ENCODE results near the gene ATP10B.

- TF ChIP-seq CTCF (IDR thresholded peaks at IDR 0.05): no peak
- no peak for TF ChIP-seq RFX5 (IDR thresholded peaks at IDR 0.05; ENCODE audit: low read length)
- no peak for TF ChIP-seq RAD21 (IDR thresholded peaks at IDR 0.05; ENCODE audit: low read length)
- TF ChIP-seq POLR2AphosphoS5 (IDR thresholded peaks at IDR 0.05; ENCODE audit: low read depth, low read length): no peak
- TF ChIP-seq YY1 (IDR thresholded peaks at IDR 0.05; ENCODE audit: low read depth): no peak
- TF ChIP-seq ZBTB33 (IDR thresholded peaks at IDR 0.05; ENCODE audit: borderline replicate concordance, low read depth): no peak
- no peak for TF ChIP-seq MAX (IDR thresholded peaks at IDR 0.05; ENCODE audit: low read depth)
- no peak for TF ChIP-seq REST (IDR thresholded peaks at IDR 0.05; ENCODE audit: low read depth, low read length)
- no peak for TF ChIP-seq TAF1 (IDR thresholded peaks at IDR 0.05; ENCODE audit: borderline replicate concordance, low read depth, low read length)
- TF ChIP-seq GABPA (IDR thresholded peaks at IDR 0.05; ENCODE audit: low read depth): no peak
- no peak for TF ChIP-seq EZH2phosphoT487 (IDR thresholded peaks at IDR 0.05; ENCODE audit: borderline replicate concordance, low read depth)
- TF ChIP-seq USF1 (IDR thresholded peaks at IDR 0.05; ENCODE audit: borderline replicate concordance, low read depth): no peak
Measured at GRCh38 chr5:160747987-160748386, 104.0 kb downstream of the ATP10B start.

Measured in SK-N-SH (cell line).